K562 treated with DMSO at 1 percent for 48 hours (cell line): ENCODE data around the gene SOCS4. TPM values are rescaled to one million over a fixed set of nuclear protein-coding genes. Genes with fewer than 3 reads are reported as not detected.

Experiments used
- total RNA-seq: library from RNA; unstranded; fragments of 300-600 nt; gene quantifications from 2 replicates; pipeline ENCODE4 v1.2.3, GENCODE V29; 2022; ENCODE audit warnings: low replicate concordance; ENCODE audit errors: extremely low read depth

Gene SOCS4
- not detected in 2 replicates for total RNA-seq

GRCh38 chr14:55026793-55027561 is at the start of gene SOCS4, which contains the start of gene WDHD1:
TSS of gene SOCS4 (plus strand) at chr14:55027236. CDS start at chr14:55043042, 15,806 bp downstream.
TSS of gene WDHD1 (minus strand) at chr14:55027099. CDS start at chr14:55026787, 312 bp downstream.

GRCh38 chr14:55051423-55052268 is 24.6 kb downstream of the SOCS4 start, which contains the start of gene MAPK1IP1L:
TSS of gene MAPK1IP1L (plus strand) at chr14:55051647. CDS start at chr14:55061684, 10,037 bp downstream.

Other genes starting within 250 kb of the SOCS4 start
- not detected in 2 replicates for gene GCH1, start 124.4 kb upstream of the SOCS4 start, total RNA-seq
- gene WDHD1, start 137 bp upstream of the SOCS4 start, total RNA-seq = not detected in 2 replicates
- not detected in 2 replicates for gene MAPK1IP1L, start 24.4 kb downstream of the SOCS4 start, total RNA-seq
- gene LGALS3, start 102.0 kb downstream of the SOCS4 start, total RNA-seq = not detected in 2 replicates
- not detected in 2 replicates for gene DLGAP5, start 164.3 kb downstream of the SOCS4 start, total RNA-seq
- gene FBXO34, start 244.2 kb downstream of the SOCS4 start, total RNA-seq = not detected in 2 replicates